Right lobe of liver (tissue), 4 donors: ENCODE results near the gene VWA7.

Source experiments
- CTCF ChIP-seq, 4 donors: fragments of 200-600 bp in 3 of 4; fragments of 450-650 bp in 1 of 4; IDR thresholded peaks; one replicate each; pipeline versions ENCODE4 v1.5.1 to v1.8.0; 2016 to 2022; ENCODE audit warnings: antibody characterized with exemption in 4 of 4, mild to moderate bottlenecking in 2 of 4
- POLR2A ChIP-seq: fragments of 450-650 bp; IDR thresholded peaks from one replicate; pipeline ENCODE4 v1.6.1; 2017; ENCODE audit warnings: antibody characterized with exemption, mild to moderate bottlenecking
- donor health status: DM: no; HTN: no; CAD: no.
- donor health status: DM: no; HTN: no; CAD: no.
- donor health status: DM: no; HTN: yes; CAD: no.

- TF ChIP-seq CTCF (IDR thresholded peaks at IDR 0.05) (peak in 2 of 4 donors; percentile 7 to 9), POLR2A (no peak)
Measured at GRCh38 chr6:31717499-31718222, 59.5 kb downstream of the VWA7 start.
